ENCODE results near the gene LPIN2.

The LPIN2 gene

DNA sequence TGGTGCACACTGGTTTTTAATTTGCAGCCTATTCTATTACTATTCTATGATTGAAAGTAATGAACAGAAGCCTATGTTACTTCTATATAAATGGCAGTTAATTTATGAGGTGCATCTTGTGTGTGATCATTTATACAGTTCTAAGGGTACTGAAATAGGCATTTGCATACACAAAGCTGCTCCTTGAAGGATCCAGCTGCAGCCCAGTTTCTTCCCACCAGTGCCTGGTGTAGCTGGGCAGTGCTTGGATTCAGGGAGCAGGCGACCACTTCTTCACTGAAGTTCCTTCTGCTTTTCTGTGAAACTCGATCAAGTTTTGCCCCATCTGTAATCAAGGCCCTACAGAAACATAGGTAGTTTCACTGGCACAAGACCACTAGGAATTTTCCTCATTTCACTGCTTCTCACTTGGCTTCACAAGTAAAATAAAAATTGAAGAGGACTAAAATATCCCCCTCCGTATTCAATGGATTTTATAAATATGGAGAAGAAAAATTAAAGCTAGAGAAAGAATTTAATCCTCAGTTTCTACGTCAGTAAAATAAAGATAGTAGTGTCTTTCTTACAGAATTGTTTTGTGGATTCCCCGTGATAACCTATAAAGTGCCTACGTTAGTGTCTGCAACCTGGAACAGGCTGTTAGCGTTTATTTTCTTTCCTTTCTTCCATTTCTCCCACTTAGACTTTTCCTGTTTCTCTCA is 1.7 kb upstream of the LPIN2 start:
- no peak for ATAC-seq (ENCODE audit: insufficient read depth, low read depth)
- Histone ChIP-seq H4K20me1 (ENCODE audit: insufficient read depth, low read length) (peaks cover 17% of the 10 kb centered on the region), H3K27ac (ENCODE audit: low read length) (no peak overlapping the region), H3K36me3 (ENCODE audit: insufficient read depth, low read length) (peaks cover 15% of the 10 kb centered on the region), H3K27me3 (ENCODE audit: insufficient read depth, low read length, poor library complexity) (peaks cover 3% of the 10 kb centered on the region), H2AFZ (ENCODE audit: low read depth, low read length) (no peak overlapping the region), H3K4me1 (ENCODE audit: insufficient read depth, low read length) (peaks cover 28% of the 10 kb centered on the region), H3K9ac (ENCODE audit: low read depth, low read length) (no peak overlapping the region), H3K79me2 (ENCODE audit: insufficient read depth, low read length) (peaks cover 26% of the 10 kb centered on the region), H3K9me3 (ENCODE audit: insufficient read depth, low read length, severe bottlenecking) (no peaks in the 10 kb centered on the region), H3K4me2 (ENCODE audit: insufficient read depth, low read length) (no peak overlapping the region), H3K4me3 (ENCODE audit: low read depth in 1 of 2, low read length in 2 of 2) (no peak overlapping the region)
- no peak for DNase-seq
- no peak for TF ChIP-seq EZH2 (IDR thresholded peaks at IDR 0.05; ENCODE audit: borderline replicate concordance, low read depth, low read length, severe bottlenecking)
- TF ChIP-seq, protein P1, sequence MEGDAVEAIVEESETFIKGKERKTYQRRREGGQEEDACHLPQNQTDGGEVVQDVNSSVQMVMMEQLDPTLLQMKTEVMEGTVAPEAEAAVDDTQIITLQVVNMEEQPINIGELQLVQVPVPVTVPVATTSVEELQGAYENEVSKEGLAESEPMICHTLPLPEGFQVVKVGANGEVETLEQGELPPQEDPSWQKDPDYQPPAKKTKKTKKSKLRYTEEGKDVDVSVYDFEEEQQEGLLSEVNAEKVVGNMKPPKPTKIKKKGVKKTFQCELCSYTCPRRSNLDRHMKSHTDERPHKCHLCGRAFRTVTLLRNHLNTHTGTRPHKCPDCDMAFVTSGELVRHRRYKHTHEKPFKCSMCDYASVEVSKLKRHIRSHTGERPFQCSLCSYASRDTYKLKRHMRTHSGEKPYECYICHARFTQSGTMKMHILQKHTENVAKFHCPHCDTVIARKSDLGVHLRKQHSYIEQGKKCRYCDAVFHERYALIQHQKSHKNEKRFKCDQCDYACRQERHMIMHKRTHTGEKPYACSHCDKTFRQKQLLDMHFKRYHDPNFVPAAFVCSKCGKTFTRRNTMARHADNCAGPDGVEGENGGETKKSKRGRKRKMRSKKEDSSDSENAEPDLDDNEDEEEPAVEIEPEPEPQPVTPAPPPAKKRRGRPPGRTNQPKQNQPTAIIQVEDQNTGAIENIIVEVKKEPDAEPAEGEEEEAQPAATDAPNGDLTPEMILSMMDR (IDR thresholded peaks at IDR 0.05; ENCODE audit: borderline replicate concordance, extremely low read depth, low read length, poor library complexity, severe bottlenecking): no peak

DNA sequence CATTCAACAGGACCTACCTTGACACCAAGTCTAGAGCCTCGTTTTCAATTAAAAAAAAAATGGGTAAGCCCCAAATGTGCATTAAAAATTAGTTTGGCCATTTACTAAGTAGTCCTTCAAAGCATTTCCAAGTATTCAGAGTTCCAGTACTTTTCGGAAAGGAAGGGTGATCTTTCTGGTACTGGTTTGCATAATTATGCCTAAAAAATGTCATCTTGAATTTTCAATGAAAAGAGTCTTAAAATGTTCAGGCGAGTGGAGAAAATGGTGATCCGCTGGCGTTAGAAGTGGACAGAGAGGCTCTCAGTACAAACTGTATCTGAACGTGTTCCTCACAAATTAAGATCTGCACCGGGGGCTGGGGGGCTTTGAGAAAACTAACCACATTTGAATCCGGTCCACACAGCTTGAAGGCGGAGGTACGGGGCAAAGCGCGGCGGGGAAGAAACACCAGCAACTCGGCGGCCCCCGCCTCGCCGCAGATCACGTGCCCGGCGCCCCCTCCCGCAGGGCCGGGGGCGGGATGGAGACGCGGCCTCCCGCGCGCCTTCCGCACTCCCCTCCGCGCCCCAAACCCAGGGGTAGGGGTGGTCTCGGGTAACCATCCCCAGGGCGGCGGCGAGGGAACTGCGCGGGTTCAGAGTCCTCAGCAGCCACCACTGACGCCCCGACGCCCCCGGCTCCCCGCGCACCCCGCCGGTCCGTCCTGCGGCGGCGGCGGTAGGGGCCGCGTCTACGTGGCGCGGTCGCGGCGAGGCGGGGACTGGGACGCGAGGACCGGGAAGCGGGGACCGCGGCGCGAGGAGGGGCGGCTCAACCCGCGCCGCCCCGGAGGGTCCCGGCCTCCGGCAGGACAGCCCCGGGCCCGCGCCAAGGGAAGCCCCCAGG is 564 bp downstream of the LPIN2 start:
- Histone ChIP-seq H3K36me3 (ENCODE audit: insufficient read depth, low read length) (peaks cover 15% of the 10 kb centered on the region), H3K27ac (ENCODE audit: low read length) (peak overlapping the region; percentile 72), H3K4me1 (ENCODE audit: insufficient read depth, low read length) (peaks cover 28% of the 10 kb centered on the region), H3K27me3 (ENCODE audit: insufficient read depth, low read length, poor library complexity) (peaks cover 3% of the 10 kb centered on the region), H3K9ac (ENCODE audit: low read depth, low read length) (peak overlapping the region; percentile 84), H3K79me2 (ENCODE audit: insufficient read depth, low read length) (peaks cover 42% of the 10 kb centered on the region), H3K4me3 (ENCODE audit: low read depth in 1 of 2, low read length in 2 of 2) (peak overlapping the region; percentile 69 to 75), H3K9me3 (ENCODE audit: insufficient read depth, low read length, severe bottlenecking) (no peaks in the 10 kb centered on the region), H2AFZ (ENCODE audit: low read depth, low read length) (peak overlapping the region; percentile 80), H3K4me2 (ENCODE audit: insufficient read depth, low read length) (peak overlapping the region; percentile 88), H4K20me1 (ENCODE audit: insufficient read depth, low read length) (peaks cover 17% of the 10 kb centered on the region)
- DNase-seq: peak; percentile 67
- TF ChIP-seq, protein P1 (IDR thresholded peaks at IDR 0.05; ENCODE audit: borderline replicate concordance, extremely low read depth, low read length, poor library complexity, severe bottlenecking): no peak
- TF ChIP-seq EZH2 (IDR thresholded peaks at IDR 0.05; ENCODE audit: borderline replicate concordance, low read depth, low read length, severe bottlenecking): no peak
- peak; percentile 54 for ATAC-seq (ENCODE audit: insufficient read depth, low read depth)

DNA sequence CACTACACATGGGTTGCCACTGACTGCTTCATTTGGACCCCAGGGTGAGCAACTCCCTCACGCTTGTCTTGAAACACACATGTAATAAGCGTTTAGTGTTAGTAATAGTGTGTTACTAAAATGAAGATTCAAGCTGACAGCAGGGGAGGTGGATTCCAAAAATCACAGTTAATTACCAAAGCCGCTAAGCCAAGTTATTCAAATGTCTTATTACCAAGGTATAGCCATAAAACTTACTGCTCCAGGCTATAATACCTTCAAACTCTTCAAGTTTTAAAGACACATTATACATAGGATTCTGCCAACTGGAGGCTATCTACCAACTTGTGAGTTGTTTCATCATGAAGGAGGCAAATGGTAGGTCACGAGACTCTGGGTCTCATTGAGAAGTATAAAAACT is 2.9 kb downstream of the LPIN2 start:
- Histone ChIP-seq H3K4me2 (ENCODE audit: insufficient read depth, low read length) (peak overlapping the region; percentile 7; the same call in 1 of the 2 replicates), H3K9me3 (ENCODE audit: insufficient read depth, low read length, severe bottlenecking) (no peaks in the 10 kb centered on the region), H3K4me3 (ENCODE audit: low read depth in 1 of 2, low read length in 2 of 2) (no peak overlapping the region), H2AFZ (ENCODE audit: low read depth, low read length) (no peak overlapping the region), H3K27ac (ENCODE audit: low read length) (no peak overlapping the region), H3K27me3 (ENCODE audit: insufficient read depth, low read length, poor library complexity) (peaks cover under 1% of the 10 kb centered on the region), H3K9ac (ENCODE audit: low read depth, low read length) (no peak overlapping the region), H3K36me3 (ENCODE audit: insufficient read depth, low read length) (peaks cover 21% of the 10 kb centered on the region), H3K4me1 (ENCODE audit: insufficient read depth, low read length) (peaks cover 28% of the 10 kb centered on the region), H4K20me1 (ENCODE audit: insufficient read depth, low read length) (peaks cover 24% of the 10 kb centered on the region), H3K79me2 (ENCODE audit: insufficient read depth, low read length) (peaks cover 56% of the 10 kb centered on the region)
- ATAC-seq (ENCODE audit: insufficient read depth, low read depth): no peak
- no peak for TF ChIP-seq EZH2 (IDR thresholded peaks at IDR 0.05; ENCODE audit: borderline replicate concordance, low read depth, low read length, severe bottlenecking)
- TF ChIP-seq, protein P1 (IDR thresholded peaks at IDR 0.05; ENCODE audit: borderline replicate concordance, extremely low read depth, low read length, poor library complexity, severe bottlenecking): no peak
- no peak for DNase-seq
